HEK293 (cell line): Measurements from ENCODE around the gene DMWD.
A peak's percentile ranks its signal among the peaks of the same experiment; 100 is the strongest.

Source experiments
- CTCF ChIA-PET: fragments of 350-600 bp; formaldehyde crosslinking; extraction: SDS; loops from one replicate; lab custom pipeline; 2021; ENCODE audit warnings: antibody characterized with exemption; lab: Yijun Ruan, JAX
- POLR2A ChIA-PET: fragments of 300-600 bp; formaldehyde crosslinking; extraction: SDS; loops from one replicate; lab custom pipeline; 2020; ENCODE audit warnings: antibody characterized with exemption, inconsistent platforms; lab: Yijun Ruan, JAX
- H3K27ac ChIP-seq: fragments of 200-500 bp; sonication (Bioruptor generic); 2 replicates; pipeline ENCODE4 v1.5.1; 2014; ENCODE audit warnings: low read depth, low read length, control low read depth, inconsistent platforms; ENCODE audit errors: extremely low read depth
- H3K36me3 ChIP-seq, 2 experiments: fragments of 200-500 bp in 1 of 2; sonication (Bioruptor generic) in 1 of 2; 1 replicate in 1 of 2; 2 replicates in 1 of 2; pipeline ENCODE4 v1.5.1; 2014 to 2017; ENCODE audit warnings: inconsistent platforms in 2 of 2, low read length in 2 of 2; ENCODE audit not compliant: control insufficient read depth in 2 of 2, insufficient read depth in 1 of 2
- H3K4me1 ChIP-seq: fragments of 200-500 bp; sonication (Bioruptor generic); 2 replicates; pipeline ENCODE4 v1.5.1; 2014; ENCODE audit warnings: mild to moderate bottlenecking, low read length, inconsistent platforms; ENCODE audit not compliant: control insufficient read depth, insufficient read depth
- H3K4me3 ChIP-seq: 2 replicates; pipeline ENCODE4 v1.5.1; 2011; ENCODE audit warnings: low read depth, mild to moderate bottlenecking, control low read depth, low read length, moderate library complexity
- H3K9me3 ChIP-seq: fragments of 200-500 bp; sonication (Bioruptor generic); 2 replicates; pipeline ENCODE4 v1.5.1; 2014; ENCODE audit warnings: low read depth, low read length, inconsistent platforms; ENCODE audit not compliant: control insufficient read depth, insufficient read depth
- FEZF1 ChIP-seq: fragments of 450-650 bp; formaldehyde crosslinking; IDR thresholded peaks from 2 replicates; pipeline ENCODE4 v1.5.1; 2016; ENCODE audit warnings: missing biosample characterization, missing genetic modification characterization
- HOXC10 ChIP-seq: sonication (generic); formaldehyde crosslinking; IDR thresholded peaks from 2 replicates; pipeline ENCODE4 v1.8.1; 2023; ENCODE audit warnings: mild to moderate bottlenecking, missing genetic modification reagents
- IKZF3 ChIP-seq: fragments of 450-650 bp; IDR thresholded peaks from 2 replicates; pipeline ENCODE4 v1.5.0; 2018; ENCODE audit warnings: missing biosample characterization, mild to moderate bottlenecking, missing genetic modification characterization, moderate library complexity
- KLF1 ChIP-seq: fragments of 450-650 bp; formaldehyde crosslinking; IDR thresholded peaks from 2 replicates; pipeline ENCODE4 v1.5.1; 2016; ENCODE audit warnings: missing biosample characterization, missing genetic modification characterization
- KLF17 ChIP-seq: fragments of 450-650 bp; formaldehyde crosslinking; IDR thresholded peaks from 2 replicates; pipeline ENCODE4 v1.5.1; 2016; ENCODE audit warnings: missing biosample characterization, missing genetic modification characterization
- OSR2 ChIP-seq: fragments of 450-650 bp; formaldehyde crosslinking; IDR thresholded peaks from 2 replicates; pipeline ENCODE4 v1.5.1; 2016; ENCODE audit warnings: missing biosample characterization, missing genetic modification characterization
- TCF7L2 ChIP-seq: IDR thresholded peaks from 2 replicates; pipeline ENCODE4 v1.6.1; 2011; ENCODE audit warnings: low read depth, mild to moderate bottlenecking, inconsistent platforms, low read length, moderate library complexity, borderline replicate concordance
- WT1 ChIP-seq: fragments of 450-650 bp; formaldehyde crosslinking; IDR thresholded peaks from 2 replicates; pipeline ENCODE4 v1.5.1; 2016; ENCODE audit warnings: missing biosample characterization, missing genetic modification characterization
- ZFHX2 ChIP-seq: fragments of 450-650 bp; formaldehyde crosslinking; conservative IDR thresholded peaks from 2 replicates; pipeline ENCODE4 v1.5.1; 2016; ENCODE audit warnings: missing biosample characterization, missing genetic modification characterization
- ZNF112 ChIP-seq: fragments of 450-650 bp; formaldehyde crosslinking; IDR thresholded peaks from 2 replicates; pipeline ENCODE4 v1.5.0; 2017; ENCODE audit warnings: missing biosample characterization, missing genetic modification characterization
- ZNF138 ChIP-seq: fragments of 450-650 bp; formaldehyde crosslinking; IDR thresholded peaks from 2 replicates; pipeline ENCODE4 v1.5.1; 2016; ENCODE audit warnings: missing biosample characterization, missing genetic modification characterization, borderline replicate concordance
- ZNF175 ChIP-seq: fragments of 450-650 bp; formaldehyde crosslinking; IDR thresholded peaks from 2 replicates; pipeline ENCODE4 v1.5.1; 2016; ENCODE audit warnings: missing biosample characterization, missing genetic modification characterization
- ZNF18 ChIP-seq: fragments of 450-650 bp; formaldehyde crosslinking; IDR thresholded peaks from 2 replicates; pipeline ENCODE4 v1.5.1; 2016; ENCODE audit warnings: missing biosample characterization, missing genetic modification characterization
- ZNF2 ChIP-seq: fragments of 450-650 bp; formaldehyde crosslinking; IDR thresholded peaks from 2 replicates; pipeline ENCODE4 v1.5.1; 2016; ENCODE audit warnings: missing biosample characterization, missing genetic modification characterization
- ZNF324 ChIP-seq: fragments of 450-650 bp; formaldehyde crosslinking; IDR thresholded peaks from 2 replicates; pipeline ENCODE4 v1.5.1; 2016; ENCODE audit warnings: missing biosample characterization, missing genetic modification characterization
- ZNF335 ChIP-seq: fragments of 450-650 bp; formaldehyde crosslinking; conservative IDR thresholded peaks from 2 replicates; pipeline ENCODE4 v1.5.1; 2016; ENCODE audit warnings: missing biosample characterization, missing genetic modification characterization
- ZNF398 ChIP-seq: fragments of 450-650 bp; formaldehyde crosslinking; IDR thresholded peaks from 2 replicates; pipeline ENCODE4 v1.5.1; 2017; ENCODE audit warnings: missing biosample characterization, missing genetic modification characterization
- ZNF449 ChIP-seq: fragments of 450-650 bp; formaldehyde crosslinking; IDR thresholded peaks from 2 replicates; pipeline ENCODE4 v1.5.1; 2017; ENCODE audit warnings: missing biosample characterization, mild to moderate bottlenecking, missing genetic modification characterization, moderate library complexity
- ZNF549 ChIP-seq: fragments of 450-650 bp; IDR thresholded peaks from 2 replicates; pipeline ENCODE4 v1.5.1; 2018; ENCODE audit warnings: missing biosample characterization, missing genetic modification characterization, mild to moderate bottlenecking, inconsistent platforms, moderate library complexity
- ZNF561 ChIP-seq: fragments of 450-650 bp; IDR thresholded peaks from 2 replicates; pipeline ENCODE4 v1.5.1; 2018; ENCODE audit warnings: missing biosample characterization, missing genetic modification characterization, borderline replicate concordance
- ZNF600 ChIP-seq: fragments of 450-650 bp; formaldehyde crosslinking; IDR thresholded peaks from 2 replicates; pipeline ENCODE4 v1.5.1; 2016; ENCODE audit warnings: missing biosample characterization, missing genetic modification characterization
- ZNF626 ChIP-seq: fragments of 450-650 bp; sonication (Bioruptor Pico); formaldehyde crosslinking; IDR thresholded peaks from 2 replicates; pipeline ENCODE4 v1.5.1; 2018; ENCODE audit warnings: missing biosample characterization, missing genetic modification characterization, inconsistent platforms
- ZNF747 ChIP-seq: fragments of 450-650 bp; formaldehyde crosslinking; IDR thresholded peaks from 2 replicates; pipeline ENCODE4 v1.5.1; 2016; ENCODE audit warnings: missing biosample characterization, missing genetic modification characterization
- ZNF777 ChIP-seq: fragments of 450-650 bp; formaldehyde crosslinking; IDR thresholded peaks from 2 replicates; pipeline ENCODE4 v1.5.1; 2017; ENCODE audit warnings: missing biosample characterization, missing genetic modification characterization, borderline replicate concordance
- ZSCAN30 ChIP-seq: fragments of 450-650 bp; IDR thresholded peaks from 2 replicates; pipeline ENCODE4 v1.5.1; 2018; ENCODE audit warnings: missing biosample characterization, mild to moderate bottlenecking, missing genetic modification characterization, moderate library complexity
- ZSCAN4 ChIP-seq: fragments of 450-650 bp; formaldehyde crosslinking; IDR thresholded peaks from 2 replicates; pipeline ENCODE4 v1.5.1; 2017; ENCODE audit warnings: missing biosample characterization, missing genetic modification characterization
- ZXDB ChIP-seq: fragments of 450-650 bp; formaldehyde crosslinking; IDR thresholded peaks from 2 replicates; pipeline ENCODE4 v1.5.1; 2016; ENCODE audit warnings: missing biosample characterization, missing genetic modification characterization

Gene DMWD

GRCh38 chr19:45769821-45770191 is 22.8 kb downstream of the DMWD start:
- ChIA-PET POLR2A (interaction anchor here (0.6 to 7.2 kb wide), 40 partner anchors 9 to 1839 kb away, joined by 3 to 133 read pairs (median 7); partner anchors contain the start of genes CCDC61, DMPK, DMWD and FBXO46), CTCF (interaction anchor here (0.6 to 2.8 kb wide), 31 partner anchors 12 to 392 kb away, joined by 3 to 61 read pairs (median 5); partner anchors contain the start of genes DMPK, DMWD, FBXO46 and FOXA3)
- TF ChIP-seq ZNF335 (peak; percentile 55), ZNF18 (tag by site-specific recombination) (no peak)

GRCh38 chr19:45768984-45769782 is 23.5 kb downstream of the DMWD start, which contains the start of gene SIX5:
Gene SIX5 (minus strand): TSS chr19:45769252. CDS start chr19:45768844, 408 bp downstream.
- CTCF ChIA-PET, result interaction anchor here (0.5 to 2.8 kb wide), 36 partner anchors 8 to 540 kb away, joined by 3 to 61 read pairs (median 4); partner anchors contain the start of genes DMPK, DMWD, FBXO46 and FOXA3
- peaks cover 7 to 23% of the 10 kb centered on the region in 2 experiments for H3K36me3 ChIP-seq
- peak within 1 kb of the TSS; percentile 98 for H3K27ac ChIP-seq
- no peaks in the 10 kb centered on the region for H3K9me3 ChIP-seq
- peaks cover 25% of the 10 kb centered on the region for H3K4me1 ChIP-seq
- H3K4me3 ChIP-seq, result peak within 1 kb of the TSS; percentile 70
- POLR2A ChIA-PET, result interaction anchor here (0.6 to 7.2 kb wide), 47 partner anchors 8 to 1839 kb away, joined by 3 to 133 read pairs (median 5); partner anchors contain the start of genes CCDC61, DMPK, DMWD and FBXO46
- TF ChIP-seq ZNF175 (tag by site-specific recombination) (0 out of 2 replicates have a peak, but pooled peaks have one; percentile 68), KLF17 (tag by site-specific recombination) (peak; percentile 47), ZXDB (tag by site-specific recombination) (peak; percentile 89), ZNF112 (tag by site-specific recombination) (no peak), ZNF138 (tag by site-specific recombination) (no peak), ZNF600 (no peak), ZFHX2 (peak; percentile 92), ZNF561 (tag by site-specific recombination) (peak; percentile 85), ZNF626 (tag by site-specific recombination) (no peak), HOXC10 (CRISPR knock-in tag) (no peak), ZNF398 (peak; percentile 82), OSR2 (tag by site-specific recombination) (no peak), ZNF777 (peak; percentile 87), ZSCAN30 (tag by site-specific recombination) (peak; percentile 54; the same call in 1 of the 2 replicates), ZNF549 (tag by site-specific recombination) (no peak), ZNF2 (tag by site-specific recombination) (peak; percentile 75; the same call in 1 of the 2 replicates), ZNF449 (tag by site-specific recombination) (no peak), FEZF1 (tag by site-specific recombination) (0 out of 2 replicates have a peak, but pooled peaks have one; percentile 18), IKZF3 (tag by site-specific recombination) (peak; percentile 98), TCF7L2 (no peak), KLF1 (tag by site-specific recombination) (peak; percentile 98), ZSCAN4 (tag by site-specific recombination) (peak; percentile 62; the same call in 1 of the 2 replicates), ZNF324 (tag by site-specific recombination) (0 out of 2 replicates have a peak, but pooled peaks have one; percentile 27), ZNF747 (no peak), WT1 (tag by site-specific recombination) (peak; percentile 62)

More at GRCh38 chr19:45769821-45770191, 22.8 kb downstream of the DMWD start:
- H3K9me3 ChIP-seq, result no peaks in the 10 kb centered on the region
- peak overlapping the region; percentile 64 for H3K27ac ChIP-seq
- H3K4me3 ChIP-seq, result peak overlapping the region; percentile 36
- peaks cover 20% of the 10 kb centered on the region for H3K4me1 ChIP-seq
- H3K36me3 ChIP-seq, result peaks cover 7 to 27% of the 10 kb centered on the region in 2 experiments
